A673 (cell line): Measurements from ENCODE around the gene TAS1R1.

Source experiments
- EZH2 ChIP-seq: fragments of 200-600 bp; sonication (generic); IDR thresholded peaks from 2 replicates; pipeline ENCODE4 v1.6.1; 2017; ENCODE audit warnings: borderline replicate concordance, low read depth, mild to moderate bottlenecking, mixed read lengths, antibody characterized with exemption, low read length; ENCODE audit not compliant: poor library complexity, severe bottlenecking
- TF ChIP-seq, protein P1 (sequence below): fragments of 300-800, 200-600 bp; sonication (generic); conservative IDR thresholded peaks from 2 replicates; pipeline ENCODE4 v1.5.1; 2017; ENCODE audit warnings: low read depth, mild to moderate bottlenecking, antibody characterized with exemption, low read length, moderate library complexity, mixed read lengths

DNA sequence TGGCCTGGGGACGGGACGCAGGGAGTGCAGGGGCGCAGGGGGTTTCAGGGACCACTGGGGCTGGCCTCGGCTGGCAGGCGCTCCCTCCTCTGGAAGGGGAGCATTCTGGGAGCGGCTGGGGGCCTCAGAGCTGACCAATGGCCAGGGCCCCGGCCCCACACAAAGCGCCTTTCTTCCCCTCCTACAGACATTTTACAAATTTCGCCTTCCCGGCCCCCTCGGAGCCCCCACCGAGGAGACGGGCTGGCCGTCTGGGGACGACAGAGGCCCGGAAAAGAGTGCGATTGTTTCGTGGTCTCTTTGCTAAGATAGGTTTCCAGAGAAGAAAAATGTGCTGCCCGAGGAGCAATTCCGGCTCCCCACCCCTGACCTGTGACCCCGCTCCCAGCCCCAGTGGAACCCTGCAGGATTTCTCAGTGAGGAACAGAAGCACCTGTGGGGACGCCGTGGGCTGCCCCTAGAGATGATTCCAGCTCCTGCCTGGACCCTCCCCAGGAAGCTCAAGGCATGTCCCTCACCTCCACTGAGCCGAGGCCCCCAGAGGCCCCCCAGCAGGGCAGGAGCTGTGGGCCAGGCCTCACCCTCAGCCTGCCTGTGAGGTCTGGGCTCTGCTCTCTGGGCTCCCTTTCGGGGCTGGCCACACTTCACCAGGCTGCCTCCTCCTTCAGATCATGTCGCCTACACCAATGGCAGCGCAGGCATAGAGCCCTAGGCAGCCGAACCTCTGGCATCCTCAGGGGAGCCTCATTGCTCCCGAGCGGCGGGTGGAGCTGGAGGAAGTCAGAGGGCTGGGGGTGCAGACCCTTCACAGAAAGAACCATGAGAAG, 48.7 kb upstream of the TAS1R1 start:
- TF ChIP-seq, protein P1, sequence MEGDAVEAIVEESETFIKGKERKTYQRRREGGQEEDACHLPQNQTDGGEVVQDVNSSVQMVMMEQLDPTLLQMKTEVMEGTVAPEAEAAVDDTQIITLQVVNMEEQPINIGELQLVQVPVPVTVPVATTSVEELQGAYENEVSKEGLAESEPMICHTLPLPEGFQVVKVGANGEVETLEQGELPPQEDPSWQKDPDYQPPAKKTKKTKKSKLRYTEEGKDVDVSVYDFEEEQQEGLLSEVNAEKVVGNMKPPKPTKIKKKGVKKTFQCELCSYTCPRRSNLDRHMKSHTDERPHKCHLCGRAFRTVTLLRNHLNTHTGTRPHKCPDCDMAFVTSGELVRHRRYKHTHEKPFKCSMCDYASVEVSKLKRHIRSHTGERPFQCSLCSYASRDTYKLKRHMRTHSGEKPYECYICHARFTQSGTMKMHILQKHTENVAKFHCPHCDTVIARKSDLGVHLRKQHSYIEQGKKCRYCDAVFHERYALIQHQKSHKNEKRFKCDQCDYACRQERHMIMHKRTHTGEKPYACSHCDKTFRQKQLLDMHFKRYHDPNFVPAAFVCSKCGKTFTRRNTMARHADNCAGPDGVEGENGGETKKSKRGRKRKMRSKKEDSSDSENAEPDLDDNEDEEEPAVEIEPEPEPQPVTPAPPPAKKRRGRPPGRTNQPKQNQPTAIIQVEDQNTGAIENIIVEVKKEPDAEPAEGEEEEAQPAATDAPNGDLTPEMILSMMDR = no peak
- TF ChIP-seq EZH2 = no peak
